ENCODE results near the gene SUSD4.
"Not testable (repeated sequence)": the region's sequence is repeated elsewhere in the genome, so short reads cannot be mapped to it uniquely, and the experiment has no call there.

The SUSD4 gene

DNA sequence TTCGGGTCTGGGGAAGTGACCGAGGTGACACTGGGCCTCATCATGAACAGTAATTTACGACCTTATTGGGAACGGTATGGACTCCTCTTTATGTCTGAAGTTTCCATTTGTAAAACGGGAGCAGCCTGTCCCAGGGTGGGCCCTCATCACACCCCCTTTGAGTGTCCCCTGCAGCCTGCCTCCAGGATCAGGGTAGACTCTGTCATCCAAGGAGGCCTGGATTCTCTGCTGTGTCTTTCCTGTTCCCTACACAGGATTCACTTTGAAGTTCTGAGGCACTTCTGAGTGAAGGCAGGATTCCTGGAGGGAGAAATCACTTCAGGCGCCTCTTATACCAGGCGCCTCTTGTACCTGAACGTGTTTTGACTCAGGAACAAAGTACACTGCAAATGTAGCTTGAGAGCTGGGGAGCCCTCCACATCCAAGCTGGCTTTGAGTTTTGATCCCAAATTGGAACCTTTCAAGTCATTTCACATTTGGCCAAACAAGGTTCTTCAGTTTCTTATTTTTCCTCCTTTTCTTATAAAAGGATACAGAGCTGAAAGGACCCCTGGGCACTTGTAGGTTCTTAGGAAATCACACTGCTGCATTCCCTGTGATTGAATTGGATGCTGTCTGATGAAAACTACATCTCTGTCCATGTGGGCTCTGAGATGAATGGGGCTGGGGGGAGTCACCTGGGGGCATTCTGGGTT, 106.0 kb downstream of the SUSD4 start:
- no peak overlapping the region for H3K4me3 ChIP-seq (ENCODE audit: control insufficient read depth, low read depth, low read length)
- TF ChIP-seq, protein P1, sequence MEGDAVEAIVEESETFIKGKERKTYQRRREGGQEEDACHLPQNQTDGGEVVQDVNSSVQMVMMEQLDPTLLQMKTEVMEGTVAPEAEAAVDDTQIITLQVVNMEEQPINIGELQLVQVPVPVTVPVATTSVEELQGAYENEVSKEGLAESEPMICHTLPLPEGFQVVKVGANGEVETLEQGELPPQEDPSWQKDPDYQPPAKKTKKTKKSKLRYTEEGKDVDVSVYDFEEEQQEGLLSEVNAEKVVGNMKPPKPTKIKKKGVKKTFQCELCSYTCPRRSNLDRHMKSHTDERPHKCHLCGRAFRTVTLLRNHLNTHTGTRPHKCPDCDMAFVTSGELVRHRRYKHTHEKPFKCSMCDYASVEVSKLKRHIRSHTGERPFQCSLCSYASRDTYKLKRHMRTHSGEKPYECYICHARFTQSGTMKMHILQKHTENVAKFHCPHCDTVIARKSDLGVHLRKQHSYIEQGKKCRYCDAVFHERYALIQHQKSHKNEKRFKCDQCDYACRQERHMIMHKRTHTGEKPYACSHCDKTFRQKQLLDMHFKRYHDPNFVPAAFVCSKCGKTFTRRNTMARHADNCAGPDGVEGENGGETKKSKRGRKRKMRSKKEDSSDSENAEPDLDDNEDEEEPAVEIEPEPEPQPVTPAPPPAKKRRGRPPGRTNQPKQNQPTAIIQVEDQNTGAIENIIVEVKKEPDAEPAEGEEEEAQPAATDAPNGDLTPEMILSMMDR (IDR thresholded peaks at IDR 0.05; ENCODE audit: control insufficient read depth, insufficient read depth, low read depth, low read length, missing control alignments) = no peak
- no peak for DNase-seq (ENCODE audit: low read depth)

DNA sequence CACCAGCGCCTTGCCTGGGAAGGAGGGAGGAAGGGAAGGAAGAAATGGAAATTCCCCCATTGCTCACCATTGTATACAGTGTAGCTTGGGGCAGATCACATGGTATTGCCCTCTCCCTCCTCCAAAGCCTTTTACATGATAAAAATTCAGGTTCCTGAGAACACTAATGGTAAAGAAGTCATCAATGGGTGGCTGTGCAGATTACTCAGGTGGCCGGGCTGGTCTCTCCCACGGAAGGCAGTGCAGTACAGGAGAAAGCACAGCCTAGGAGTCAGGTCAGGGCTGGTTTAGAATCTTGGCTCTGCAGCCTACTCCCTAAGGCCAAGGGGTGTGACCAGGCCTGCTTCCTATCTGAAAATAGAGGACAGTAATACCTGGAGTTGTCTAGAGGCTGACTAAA, 107.9 kb downstream of the SUSD4 start:
- H3K4me3 ChIP-seq (ENCODE audit: control insufficient read depth, low read depth, low read length) = no peak overlapping the region
- no peak for DNase-seq (ENCODE audit: low read depth)
- TF ChIP-seq, protein P1 (IDR thresholded peaks at IDR 0.05; ENCODE audit: control insufficient read depth, insufficient read depth, low read depth, low read length, missing control alignments) = no peak

DNA sequence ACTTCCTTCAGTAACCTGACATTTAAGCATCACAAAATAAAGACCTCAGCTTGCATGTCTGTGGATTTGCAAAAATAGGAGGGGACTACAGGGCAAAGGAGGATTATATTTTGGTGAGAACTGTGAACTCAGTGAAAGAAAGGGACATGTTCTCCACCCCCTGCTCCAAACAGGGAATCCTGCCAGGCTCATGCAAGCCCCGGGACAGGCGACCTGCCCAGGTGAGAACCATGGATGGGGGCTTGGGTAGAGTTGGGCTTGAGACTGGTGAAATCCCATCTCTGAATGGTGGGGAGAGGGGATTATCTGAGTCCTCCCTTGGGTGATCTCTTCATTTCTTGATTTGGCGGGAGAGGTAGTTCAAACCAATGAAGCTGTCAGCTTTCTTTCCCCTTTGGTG, 110.1 kb downstream of the SUSD4 start:
- DNase-seq (ENCODE audit: low read depth) = no peak
- TF ChIP-seq, protein P1 (IDR thresholded peaks at IDR 0.05; ENCODE audit: control insufficient read depth, insufficient read depth, low read depth, low read length, missing control alignments) = no peak
- no peak overlapping the region for H3K4me3 ChIP-seq (ENCODE audit: control insufficient read depth, low read depth, low read length)

DNA sequence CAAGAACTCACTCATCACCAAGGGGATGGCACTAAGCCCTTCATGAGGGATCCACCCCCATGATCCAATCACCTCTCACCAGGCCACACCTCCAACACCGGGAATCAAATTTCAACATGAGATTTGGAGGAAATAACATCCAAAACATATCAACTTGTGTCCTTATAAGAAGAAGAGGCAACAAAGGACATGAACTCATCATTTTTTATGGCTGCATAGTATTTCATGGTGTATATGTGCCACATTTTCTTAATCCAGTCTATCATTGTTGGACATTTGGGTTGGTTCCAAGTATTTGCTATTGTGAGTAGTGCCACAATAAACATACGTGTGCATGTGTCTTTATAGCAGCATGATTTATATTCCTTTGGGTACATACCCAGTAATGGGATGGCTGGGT, 112.6 kb downstream of the SUSD4 start:
- not testable (repeated sequence) for H3K4me3 ChIP-seq (ENCODE audit: control insufficient read depth, low read depth, low read length); DNase-seq (ENCODE audit: low read depth)

DNA sequence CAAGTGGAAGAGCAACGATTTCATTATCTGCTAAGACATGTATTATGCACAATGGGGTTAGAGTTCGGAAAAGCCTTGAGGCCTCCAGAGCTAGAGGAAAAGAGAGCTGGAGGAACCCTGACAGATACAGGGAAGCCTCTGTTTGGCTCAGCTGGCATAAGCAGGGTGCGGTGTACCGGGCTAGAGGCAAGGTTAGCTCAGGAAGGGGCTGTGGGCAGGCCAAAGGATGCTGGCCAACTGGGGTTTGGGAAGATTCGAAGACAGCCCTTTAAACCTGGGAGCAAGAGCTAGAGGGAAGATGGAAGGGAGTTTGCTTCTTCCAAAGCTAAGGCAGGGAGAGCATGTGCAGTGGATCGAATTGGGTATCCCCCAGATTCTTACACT, 113.4 kb downstream of the SUSD4 start:
- TF ChIP-seq, protein P1 (IDR thresholded peaks at IDR 0.05; ENCODE audit: control insufficient read depth, insufficient read depth, low read depth, low read length, missing control alignments) = no peak
- no peak for DNase-seq (ENCODE audit: low read depth)
- H3K4me3 ChIP-seq (ENCODE audit: control insufficient read depth, low read depth, low read length) = no peak overlapping the region

DNA sequence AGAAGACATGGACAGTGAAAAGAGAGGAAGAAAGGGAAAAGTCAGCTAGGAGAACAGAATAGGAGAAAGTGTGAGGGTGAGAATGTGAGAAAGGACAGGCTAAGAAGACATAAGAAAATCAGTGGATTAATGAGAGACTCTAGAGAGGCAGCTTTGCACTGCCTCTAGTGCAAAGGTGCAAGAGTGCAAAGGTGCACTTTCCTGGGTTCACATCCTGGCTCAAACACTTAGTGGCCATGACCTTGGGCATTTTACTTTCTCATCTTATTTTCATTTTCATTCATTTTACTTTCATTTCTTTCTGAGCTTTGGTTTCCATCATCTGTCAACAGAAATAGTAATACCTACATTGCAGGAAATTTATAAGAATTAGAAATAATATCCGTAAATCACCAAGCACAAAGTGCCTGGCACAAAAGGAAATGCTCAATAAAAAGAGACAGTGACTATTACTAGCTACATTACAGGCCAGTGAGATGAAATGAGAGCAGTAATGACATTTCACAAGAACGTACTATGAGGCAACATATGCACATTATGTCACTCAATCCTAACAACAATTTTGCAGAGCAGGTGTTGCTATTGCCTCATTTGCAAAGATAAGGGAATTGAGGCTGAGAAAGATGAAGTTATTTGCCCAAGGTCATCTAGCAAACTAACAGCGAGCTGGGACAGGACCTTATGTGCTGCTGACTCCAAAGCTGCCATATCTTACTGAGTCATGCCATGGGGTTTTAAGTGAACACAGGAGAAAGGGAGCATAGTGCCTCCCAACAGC, 113.9 kb downstream of the SUSD4 start:
- H3K4me3 ChIP-seq (ENCODE audit: control insufficient read depth, low read depth, low read length) = no peak overlapping the region
- TF ChIP-seq, protein P1 (IDR thresholded peaks at IDR 0.05; ENCODE audit: control insufficient read depth, insufficient read depth, low read depth, low read length, missing control alignments) = no peak
- no peak for DNase-seq (ENCODE audit: low read depth)

DNA sequence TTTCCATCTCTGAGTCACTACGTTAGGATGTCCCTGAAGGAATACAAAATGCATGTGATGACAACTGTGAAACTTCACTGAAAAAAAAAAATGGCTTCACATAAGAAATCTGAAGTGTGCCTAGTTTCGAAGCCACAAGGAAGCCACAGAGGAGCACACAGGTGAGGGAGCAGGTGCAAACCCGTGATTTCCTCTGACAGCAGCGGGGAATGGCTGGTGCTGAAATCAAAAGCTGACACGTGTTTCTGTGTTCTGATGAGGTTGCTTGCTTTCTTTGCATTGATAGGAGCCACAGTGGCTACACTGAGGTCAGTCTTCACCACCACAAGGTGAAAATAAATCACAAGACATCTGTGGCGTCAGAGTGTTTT, 115.2 kb downstream of the SUSD4 start:
- no peak for DNase-seq (ENCODE audit: low read depth)
- TF ChIP-seq, protein P1 (IDR thresholded peaks at IDR 0.05; ENCODE audit: control insufficient read depth, insufficient read depth, low read depth, low read length, missing control alignments) = no peak

More for the DNA sequence above, 115.2 kb downstream of the SUSD4 start:
- no peak overlapping the region for H3K4me3 ChIP-seq (ENCODE audit: control insufficient read depth, low read depth, low read length)
